ENCODE measurements around the gene GLRA3. TPM values are rescaled to one million over a fixed set of nuclear protein-coding genes. Genes with fewer than 3 reads are reported as not detected.

Gene GLRA3
- total RNA-seq, 1 donor from 2014 or later = 0.22 TPM

DNA sequence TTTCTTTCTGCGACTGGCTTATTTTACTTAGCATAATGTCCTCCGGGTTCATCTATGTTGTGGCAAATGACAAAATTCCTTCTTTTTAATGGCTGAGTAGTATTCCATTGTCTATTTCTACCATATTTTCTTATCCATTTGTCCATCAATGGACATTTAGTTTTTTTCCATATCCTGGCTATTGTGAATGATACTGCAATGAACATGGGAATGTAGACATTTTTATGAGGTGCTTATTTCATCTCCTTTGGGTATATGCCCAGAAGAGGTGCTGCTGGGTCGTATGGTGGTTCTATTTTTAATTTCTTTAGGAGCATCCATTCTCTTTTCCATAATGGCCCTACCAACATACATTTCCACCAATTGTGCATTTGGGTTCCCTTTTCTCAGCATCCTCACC is 230.2 kb downstream of the GLRA3 start:
- DNase-seq (no peak), ATAC-seq (ENCODE audit: low read depth) (no peak)
- ChIA-PET POLR2A (no interaction called here), CTCF (no interaction called here)
- no peak overlapping the region for H3K4me3 Mint-ChIP-seq
- no peak overlapping the region for H3K27ac Mint-ChIP-seq
- no peaks in the 10 kb centered on the region for H3K4me1 Mint-ChIP-seq
- no peaks in the 10 kb centered on the region for H3K36me3 Mint-ChIP-seq (ENCODE audit: low read depth)
- no peaks in the 10 kb centered on the region for H3K27me3 Mint-ChIP-seq
- intact Hi-C loops (cut with micrococcal nuclease) = no loop called here
- TF ChIP-seq, protein P1, sequence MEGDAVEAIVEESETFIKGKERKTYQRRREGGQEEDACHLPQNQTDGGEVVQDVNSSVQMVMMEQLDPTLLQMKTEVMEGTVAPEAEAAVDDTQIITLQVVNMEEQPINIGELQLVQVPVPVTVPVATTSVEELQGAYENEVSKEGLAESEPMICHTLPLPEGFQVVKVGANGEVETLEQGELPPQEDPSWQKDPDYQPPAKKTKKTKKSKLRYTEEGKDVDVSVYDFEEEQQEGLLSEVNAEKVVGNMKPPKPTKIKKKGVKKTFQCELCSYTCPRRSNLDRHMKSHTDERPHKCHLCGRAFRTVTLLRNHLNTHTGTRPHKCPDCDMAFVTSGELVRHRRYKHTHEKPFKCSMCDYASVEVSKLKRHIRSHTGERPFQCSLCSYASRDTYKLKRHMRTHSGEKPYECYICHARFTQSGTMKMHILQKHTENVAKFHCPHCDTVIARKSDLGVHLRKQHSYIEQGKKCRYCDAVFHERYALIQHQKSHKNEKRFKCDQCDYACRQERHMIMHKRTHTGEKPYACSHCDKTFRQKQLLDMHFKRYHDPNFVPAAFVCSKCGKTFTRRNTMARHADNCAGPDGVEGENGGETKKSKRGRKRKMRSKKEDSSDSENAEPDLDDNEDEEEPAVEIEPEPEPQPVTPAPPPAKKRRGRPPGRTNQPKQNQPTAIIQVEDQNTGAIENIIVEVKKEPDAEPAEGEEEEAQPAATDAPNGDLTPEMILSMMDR (IDR thresholded peaks at IDR 0.05) = no peak
- H3K9me3 Mint-ChIP-seq = peaks cover 3% of the 10 kb centered on the region

DNA sequence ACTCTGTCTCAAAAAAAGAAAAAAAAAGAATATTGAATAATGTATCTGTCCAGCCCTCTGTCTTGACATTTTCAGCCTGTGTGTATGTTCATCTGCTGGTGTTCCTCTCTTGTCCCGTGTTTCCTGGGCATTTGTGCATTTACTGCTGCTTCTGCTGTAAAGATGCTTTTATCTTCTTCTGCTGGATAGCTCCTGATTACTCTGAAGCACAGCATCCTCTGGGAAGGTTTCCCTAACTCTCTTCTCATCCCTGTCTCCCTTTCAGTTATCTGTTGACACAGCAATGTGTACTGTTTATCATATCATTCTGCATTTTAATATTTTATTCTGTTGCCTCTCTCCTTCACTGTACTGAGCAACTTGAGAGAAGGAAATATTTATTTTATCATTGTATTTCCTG is 232.5 kb downstream of the GLRA3 start:
- ChIA-PET POLR2A (no interaction called here), CTCF (no interaction called here)
- no peak for ATAC-seq (ENCODE audit: low read depth)
- intact Hi-C loops (cut with micrococcal nuclease) = no loop called here
- Mint-ChIP-seq H3K9me3 (peaks cover 6% of the 10 kb centered on the region), H3K36me3 (ENCODE audit: low read depth) (no peaks in the 10 kb centered on the region), H3K27me3 (no peaks in the 10 kb centered on the region), H3K4me3 (no peak overlapping the region), H3K27ac (no peak overlapping the region), H3K4me1 (peaks cover 5% of the 10 kb centered on the region)
- no peak for DNase-seq
- TF ChIP-seq, protein P1 (IDR thresholded peaks at IDR 0.05) = no peak

DNA sequence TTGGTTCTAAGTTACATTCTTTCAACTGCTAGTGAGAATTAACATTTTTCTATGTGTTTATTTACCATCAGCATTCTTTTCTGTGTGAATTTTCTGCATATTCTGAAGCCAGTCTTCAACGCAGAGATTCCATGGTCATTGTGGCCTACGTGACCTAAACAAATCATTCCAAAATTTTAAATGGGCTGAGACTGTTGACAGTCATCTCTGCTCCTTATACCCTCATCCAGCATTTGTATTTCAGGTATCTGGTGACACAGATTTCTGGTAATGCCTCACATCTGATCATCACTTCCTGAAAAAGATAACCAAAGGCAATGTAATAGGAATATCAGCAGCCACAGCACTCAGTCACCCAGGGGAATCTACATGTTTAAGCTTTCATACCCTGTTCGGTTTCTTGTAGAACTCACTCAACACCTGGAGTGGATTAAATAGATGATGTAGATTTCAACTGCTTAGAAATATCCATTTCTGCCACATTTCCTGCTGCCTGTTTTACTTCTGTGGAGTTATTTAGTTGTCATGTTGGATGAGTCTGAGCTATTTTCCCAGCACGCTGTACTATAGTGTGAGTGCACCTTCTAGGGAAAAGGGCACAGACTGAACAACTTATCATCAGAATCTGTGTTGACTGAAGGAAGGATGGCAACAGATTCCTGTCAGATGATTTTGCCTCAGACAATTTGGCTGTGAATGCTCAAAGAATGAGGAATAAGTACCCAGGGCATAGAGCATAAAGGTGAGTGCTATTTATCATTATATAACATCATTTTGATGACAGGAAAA is 233.7 kb downstream of the GLRA3 start:
- TF ChIP-seq, protein P1 (IDR thresholded peaks at IDR 0.05) = no peak
- Mint-ChIP-seq H3K27ac (no peak overlapping the region), H3K36me3 (ENCODE audit: low read depth) (no peaks in the 10 kb centered on the region), H3K27me3 (no peaks in the 10 kb centered on the region), H3K4me1 (peaks cover 10% of the 10 kb centered on the region), H3K9me3 (peaks cover 6% of the 10 kb centered on the region), H3K4me3 (no peak overlapping the region)
- ATAC-seq (ENCODE audit: low read depth) (no peak), DNase-seq (no peak)
- ChIA-PET CTCF (no interaction called here), POLR2A (no interaction called here)
- intact Hi-C loops (cut with micrococcal nuclease) = no loop called here

DNA sequence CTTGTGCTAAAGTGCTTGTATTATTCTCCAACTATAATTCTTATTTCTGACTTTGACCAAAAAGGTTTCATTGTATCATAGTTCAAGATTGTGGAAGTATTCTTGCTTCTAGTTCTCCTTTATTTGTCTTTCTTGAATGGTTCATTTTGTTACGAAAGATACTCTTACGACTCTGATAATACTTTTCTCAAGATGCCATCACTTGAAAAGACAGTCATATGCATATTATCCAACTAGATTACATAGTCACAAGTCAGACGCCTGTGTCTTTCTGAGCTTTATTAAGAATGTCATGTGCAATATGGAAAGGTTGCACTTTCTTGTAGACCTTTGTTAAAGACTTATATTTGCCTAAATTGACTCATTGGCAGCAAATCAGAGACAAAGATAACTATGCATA is 235.3 kb downstream of the GLRA3 start:
- Mint-ChIP-seq H3K4me1 (peaks cover 10% of the 10 kb centered on the region), H3K9me3 (peaks cover 4% of the 10 kb centered on the region), H3K27ac (no peak overlapping the region), H3K4me3 (no peak overlapping the region), H3K36me3 (ENCODE audit: low read depth) (no peaks in the 10 kb centered on the region), H3K27me3 (no peaks in the 10 kb centered on the region)
- POLR2A ChIA-PET = no interaction called here
- intact Hi-C loops (cut with micrococcal nuclease) = no loop called here
- DNase-seq = no peak
- CTCF ChIA-PET = no interaction called here
- TF ChIP-seq, protein P1 (IDR thresholded peaks at IDR 0.05) = no peak
- ATAC-seq (ENCODE audit: low read depth) = no peak

DNA sequence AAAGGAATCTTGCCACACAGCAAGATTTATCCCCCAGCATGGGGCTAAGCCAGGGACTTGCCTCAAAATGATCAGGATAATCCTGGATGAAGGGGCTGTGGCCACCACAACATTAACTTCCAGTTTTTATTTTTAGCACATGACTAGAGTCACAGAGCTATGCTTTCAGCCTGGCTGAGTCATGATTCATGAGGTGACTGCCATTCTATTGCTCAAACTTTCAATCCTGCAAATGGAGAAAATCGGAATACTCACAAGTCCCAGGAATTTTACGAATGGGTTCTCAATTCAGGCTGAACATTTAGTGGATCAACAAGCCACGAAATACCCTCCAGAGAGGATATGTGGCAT is 236.1 kb downstream of the GLRA3 start:
- no peaks in the 10 kb centered on the region for H3K36me3 Mint-ChIP-seq (ENCODE audit: low read depth)
- ChIA-PET CTCF (no interaction called here), POLR2A (no interaction called here)
- H3K4me1 Mint-ChIP-seq = peaks cover 10% of the 10 kb centered on the region
- TF ChIP-seq, protein P1 (IDR thresholded peaks at IDR 0.05) = no peak
- intact Hi-C loops (cut with micrococcal nuclease) = no loop called here
- H3K4me3 Mint-ChIP-seq = no peak overlapping the region
- H3K9me3 Mint-ChIP-seq = peaks cover 2% of the 10 kb centered on the region
- ATAC-seq (ENCODE audit: low read depth) (no peak), DNase-seq (no peak)
- H3K27me3 Mint-ChIP-seq = no peaks in the 10 kb centered on the region
- H3K27ac Mint-ChIP-seq = no peak overlapping the region
